H1 (cell line): Measurements from ENCODE around the gene PRLH. TPM values are rescaled to one million over a fixed set of nuclear protein-coding genes. Genes with fewer than 3 reads are reported as not detected.
A peak's percentile ranks its signal among the peaks of the same experiment; 100 is the strongest.

Experiments
- CTCF ChIA-PET: fragments of 300-600 bp; sonication (Branson Sonifier 250); formaldehyde crosslinking; loops from one replicate; lab custom pipeline; 2021; ENCODE audit not compliant: partially characterized antibody; lab: Charles Lee
- POLR2A ChIA-PET: fragments of 300-600 bp; sonication (Branson Sonifier 250); formaldehyde crosslinking; loops from one replicate; lab custom pipeline; 2021; ENCODE audit warnings: inconsistent platforms; ENCODE audit not compliant: partially characterized antibody; lab: Charles Lee
- DNase-seq, 2 experiments: peaks; one replicate each; pipeline versions ENCODE4 v3.0.0 to v3.0.0-alpha.2; 2010 to 2022; ENCODE audit warnings: low spot score in 2 of 2, low read depth in 1 of 2, mixed read lengths in 1 of 2
- FAIRE-seq: peaks from 2 replicates; lab custom pipeline; 2011; peaks lifted over from hg19 to GRCh38; lab: Jason Lieb, UNC
- H2AFZ ChIP-seq: 2 replicates; pipeline ENCODE4 v1.8.1; 2012; ENCODE audit warnings: low read length, inconsistent platforms
- H2AK5ac ChIP-seq: 2 replicates; pipeline ENCODE4 v1.6.1; 2013; ENCODE audit warnings: low read depth, low read length
- H2BK120ac ChIP-seq: replicated peaks from 2 replicates; pipeline ENCODE3; 2013; ENCODE audit warnings: low read depth, low read length, inconsistent platforms
- H2BK12ac ChIP-seq: 2 replicates; pipeline ENCODE4 v1.6.1; 2013; ENCODE audit warnings: low read depth, low read length
- H2BK15ac ChIP-seq: 2 replicates; pipeline ENCODE4 v1.6.1; 2013; ENCODE audit warnings: low read length
- H2BK20ac ChIP-seq: 2 replicates; pipeline ENCODE4 v1.6.1; 2013; ENCODE audit warnings: low read length
- H2BK5ac ChIP-seq: 2 replicates; pipeline ENCODE4 v1.6.1; 2013; ENCODE audit warnings: low read depth, low read length
- H3K14ac ChIP-seq: 2 replicates; pipeline ENCODE4 v1.6.1; 2013; ENCODE audit warnings: inconsistent platforms; ENCODE audit not compliant: insufficient read length
- H3K18ac ChIP-seq: 2 replicates; pipeline ENCODE4 v1.6.1; 2013; ENCODE audit warnings: low read length; ENCODE audit errors: extremely low read depth
- H3K23ac ChIP-seq: 2 replicates; pipeline ENCODE4 v1.6.1; 2013; ENCODE audit warnings: inconsistent platforms; ENCODE audit not compliant: insufficient read length
- H3K23me2 ChIP-seq: 2 replicates; pipeline ENCODE4 v1.6.1; 2013; ENCODE audit warnings: low read depth, low read length
- H3K27ac ChIP-seq: 2 replicates; pipeline ENCODE4 v1.6.1; 2011; ENCODE audit warnings: low read depth, low read length, inconsistent platforms
- H3K27me3 ChIP-seq, 4 experiments: replicated peaks in 1 of 4; 1 replicate in 1 of 4; 2 replicates in 3 of 4; pipeline versions ENCODE4 v1.6.1 to v1.8.1; 2011 to 2013; ENCODE audit warnings: low read length in 3 of 4, mild to moderate bottlenecking in 3 of 4, inconsistent platforms in 2 of 4, mixed read lengths in 2 of 4, moderate library complexity in 1 of 4; ENCODE audit not compliant: control insufficient read depth in 3 of 4, insufficient read depth in 3 of 4; ENCODE audit errors: extremely low read depth in 1 of 4
- H3K36me3 ChIP-seq, 4 experiments: 2 replicates each; pipeline versions ENCODE4 v1.6.1 to v1.8.1; 2011 to 2013; ENCODE audit warnings: mild to moderate bottlenecking in 4 of 4, low read length in 3 of 4, moderate library complexity in 2 of 4, control low read depth in 1 of 4, inconsistent platforms in 1 of 4; ENCODE audit not compliant: insufficient read depth in 4 of 4, control insufficient read depth in 2 of 4
- H3K4ac ChIP-seq: replicated peaks from 2 replicates; pipeline ENCODE3; 2013; ENCODE audit warnings: low read length, low read depth, mixed read lengths, inconsistent platforms; ENCODE audit not compliant: insufficient read length
- H3K4me1 ChIP-seq, 4 experiments: replicated peaks in 1 of 4; 1 replicate in 1 of 4; 2 replicates in 3 of 4; pipeline versions ENCODE4 v1.6.1 to v1.8.1; 2011 to 2013; ENCODE audit warnings: low read length in 3 of 4, inconsistent platforms in 2 of 4, mixed read lengths in 1 of 4; ENCODE audit not compliant: insufficient read depth in 4 of 4, control insufficient read depth in 3 of 4
- H3K4me2 ChIP-seq, 2 experiments: 2 replicates each; pipeline versions ENCODE4 v1.6.1 to v1.8.1; 2011 to 2013; ENCODE audit warnings: low read depth in 2 of 2, low read length in 2 of 2, control low read depth in 1 of 2, inconsistent platforms in 1 of 2, mild to moderate bottlenecking in 1 of 2; ENCODE audit not compliant: insufficient read depth in 1 of 2
- H3K4me3 ChIP-seq, 4 experiments: fragments of 200-600, 300-600 bp in 1 of 4; sonication (generic), shearing (Covaris generic), sonication (Bioruptor Twin) in 1 of 4; 2 replicates each; pipeline versions ENCODE4 v1.5.1 to v1.8.1; 2011 to 2016; ENCODE audit warnings: low read length in 4 of 4, low read depth in 3 of 4, control low read depth in 2 of 4, inconsistent platforms in 2 of 4, mild to moderate bottlenecking in 2 of 4, mixed read lengths in 1 of 4, moderate library complexity in 1 of 4; ENCODE audit not compliant: insufficient read depth in 2 of 4; ENCODE audit errors: extremely low read depth in 1 of 4
- H3K56ac ChIP-seq: replicated peaks from 2 replicates; pipeline ENCODE3; 2013; ENCODE audit warnings: low read depth, mild to moderate bottlenecking, mixed read lengths, low read length, inconsistent platforms; ENCODE audit not compliant: insufficient read length
- H3K79me1 ChIP-seq: 2 replicates; pipeline ENCODE4 v1.6.1; 2013; ENCODE audit warnings: low read depth, low read length, control low read depth
- H3K79me2 ChIP-seq, 2 experiments: 2 replicates each; pipeline versions ENCODE4 v1.6.1 to v1.8.1; 2012 to 2013; ENCODE audit warnings: low read length in 2 of 2, mild to moderate bottlenecking in 2 of 2, inconsistent platforms in 1 of 2; ENCODE audit not compliant: insufficient read depth in 2 of 2, control insufficient read depth in 1 of 2
- H3K9ac ChIP-seq, 4 experiments: replicated peaks in 1 of 4; 1 replicate in 1 of 4; 2 replicates in 3 of 4; pipeline versions ENCODE4 v1.6.1 to v1.8.1; 2011 to 2013; ENCODE audit warnings: low read depth in 3 of 4, low read length in 3 of 4, control low read depth in 2 of 4, mild to moderate bottlenecking in 2 of 4, moderate library complexity in 2 of 4, inconsistent platforms in 1 of 4; ENCODE audit errors: extremely low read depth in 1 of 4
- H3K9me3 ChIP-seq, 2 experiments: 2 replicates each; pipeline versions ENCODE4 v1.6.1 to v1.8.1; 2012 to 2013; ENCODE audit warnings: mild to moderate bottlenecking in 2 of 2, moderate library complexity in 2 of 2, control low read depth in 1 of 2, inconsistent platforms in 1 of 2, low read depth in 1 of 2, low read length in 1 of 2, mixed read lengths in 1 of 2; ENCODE audit not compliant: insufficient read depth in 2 of 2
- H4K20me1 ChIP-seq, 2 experiments: replicated peaks in 1 of 2; 2 replicates each; pipeline versions ENCODE3 to v1.8.1; 2011 to 2013; ENCODE audit warnings: inconsistent platforms in 2 of 2, low read length in 2 of 2, mild to moderate bottlenecking in 1 of 2; ENCODE audit not compliant: insufficient read depth in 2 of 2, control insufficient read depth in 1 of 2
- H4K5ac ChIP-seq: 2 replicates; pipeline ENCODE4 v1.6.1; 2013; ENCODE audit warnings: low read length, low read depth, mixed read lengths, inconsistent platforms; ENCODE audit not compliant: insufficient read length
- H4K8ac ChIP-seq: 2 replicates; pipeline ENCODE4 v1.8.0; 2013; ENCODE audit warnings: mild to moderate bottlenecking, moderate library complexity, low read length, inconsistent platforms; ENCODE audit not compliant: insufficient read depth; ENCODE audit errors: extremely low read depth
- H4K91ac ChIP-seq: replicated peaks from 2 replicates; pipeline ENCODE3; 2013; ENCODE audit warnings: low read length, mixed read lengths, inconsistent platforms; ENCODE audit not compliant: insufficient read length
- CTBP2 ChIP-seq: IDR thresholded peaks from 2 replicates; pipeline ENCODE4 v1.7.0; 2011; ENCODE audit warnings: borderline replicate concordance, mild to moderate bottlenecking, moderate library complexity, mixed read lengths, low read length; ENCODE audit not compliant: insufficient read depth, insufficient read length
- JUND ChIP-seq: IDR thresholded peaks from 2 replicates; pipeline ENCODE4 v1.6.1; 2011; ENCODE audit warnings: mild to moderate bottlenecking, improper control_type of control experiment, low read length
- SP4 ChIP-seq: IDR thresholded peaks from 2 replicates; pipeline ENCODE4 v1.6.1; 2012; ENCODE audit warnings: low read length, inconsistent platforms
- WGBS, 2 experiments: shearing (Covaris generic) in 1 of 2; methylation state at CpG; one replicate each; pipeline versions ENCODE4 v1.1.6 to v1.1.7; 2013 to 2015; ENCODE audit warnings: low lambda C conversion rate in 2 of 2, mixed read lengths in 2 of 2, inconsistent platforms in 1 of 2, low coverage in 1 of 2, missing lambda C conversion rate in 1 of 2; ENCODE audit not compliant: insufficient replicate concordance in 2 of 2, insufficient coverage in 1 of 2, insufficient read length in 1 of 2; ENCODE audit errors: extremely low coverage in 1 of 2, missing lambda C conversion rate in 1 of 2; 5-methylcytosine and 5-hydroxymethylcytosine counted together
- polyA plus RNA-seq, 7 experiments: library from polyadenylated mRNA; depleted of rRNA in 3 of 7; stranded (reverse) in 5 of 7; unstranded in 2 of 7; fragments of >200 nt in 5 of 7; fragments of 200-250 nt in 2 of 7; gene quantifications; 1 replicate in 5 of 7; 2 replicates in 1 of 7; 4 replicates in 1 of 7; pipeline versions ENCODE4 v1.2.1 to v1.2.3, GENCODE V29; 2011 to 2013; ENCODE audit warnings: missing spikeins in 2 of 7, mixed read lengths in 2 of 7
- total RNA-seq: library from RNA; stranded (reverse); fragmentation: NEBNext Ultra II Directional; extraction: Animal tissue kit (Norgen Biotek cat#: 25700); gene quantifications from 2 replicates; pipeline ENCODE4 v1.2.1, GENCODE V29; 2021

The PRLH gene
- total and polyA plus RNA-seq, 2 of the 8 experiments (the other 6 are each of a cell fraction or from before 2014, with no cell fraction given) = not detected

GRCh38 chr2:237592425-237592980, 26.1 kb downstream of the PRLH start:
- Histone ChIP-seq H3K79me2 (peaks cover 4 to 29% of the 10 kb centered on the region in 2 experiments; a peak in 2 of 4 replicates), H3K79me1 (no peaks in the 10 kb centered on the region), H3K27ac (no peak overlapping the region), H4K20me1 (no peaks in the 10 kb centered on the region), H3K9me3 (no peaks in the 10 kb centered on the region), H3K18ac (peak overlapping the region; percentile 36), H2BK5ac (peak overlapping the region; percentile 91; the same call in 1 of the 2 replicates), H3K4me1 (peaks cover 19 to 57% (median 31%) of the 10 kb centered on the region in 4 experiments), H2BK20ac (peak overlapping the region; percentile 74), H3K14ac (no peak overlapping the region), H3K23me2 (peaks cover 4% of the 10 kb centered on the region), H3K56ac (no peak overlapping the region), H4K91ac (peak overlapping the region; percentile 98), H3K23ac (no peak overlapping the region), H3K9ac (no peak overlapping the region), H3K4me3 (no peak overlapping the region), H2AFZ (no peak overlapping the region), H4K5ac (no peak overlapping the region), H3K4ac (peak overlapping the region; percentile 10), H3K36me3 (no peaks in the 10 kb centered on the region), H2BK15ac (peak overlapping the region; percentile 97), H2BK12ac (peak overlapping the region; percentile 99; the same call in 1 of the 2 replicates), H2AK5ac (peak overlapping the region; percentile 98), H3K27me3 (no peaks in the 10 kb centered on the region), H3K4me2 (no peak overlapping the region; a peak in 1 of 4 replicates), H4K8ac (no peak overlapping the region; the same call in 1 of the 2 replicates), H2BK120ac (peak overlapping the region; percentile 50)
- DNase-seq (no peak), FAIRE-seq (no peak)
- WGBS, 2 experiments = 92% methylated on average over 18 of the region's 18 CpGs; no CpG with 5 or more reads in 1 of the 2 experiments
- ChIA-PET CTCF (interaction anchor here (1.0 to 6.9 kb wide), 8 partner anchors 8 to 203 kb away, joined by 3 to 47 read pairs (median 4); no protein-coding TSS in a partner anchor), POLR2A (interaction anchor here (0.7 to 4.0 kb wide), 7 partner anchors 9 to 43 kb away, joined by 3 to 17 read pairs (median 5); partner anchors contain the start of gene PRLH)
- no peak for TF ChIP-seq JUND
- no peak for TF ChIP-seq CTBP2
- TF ChIP-seq SP4 = no peak
